Measurements from ENCODE around the gene BICD2.
"Not testable (repeated sequence)": the region's sequence is repeated elsewhere in the genome, so short reads cannot be mapped to it uniquely, and the experiment has no call there.

BICD2 gene

DNA sequence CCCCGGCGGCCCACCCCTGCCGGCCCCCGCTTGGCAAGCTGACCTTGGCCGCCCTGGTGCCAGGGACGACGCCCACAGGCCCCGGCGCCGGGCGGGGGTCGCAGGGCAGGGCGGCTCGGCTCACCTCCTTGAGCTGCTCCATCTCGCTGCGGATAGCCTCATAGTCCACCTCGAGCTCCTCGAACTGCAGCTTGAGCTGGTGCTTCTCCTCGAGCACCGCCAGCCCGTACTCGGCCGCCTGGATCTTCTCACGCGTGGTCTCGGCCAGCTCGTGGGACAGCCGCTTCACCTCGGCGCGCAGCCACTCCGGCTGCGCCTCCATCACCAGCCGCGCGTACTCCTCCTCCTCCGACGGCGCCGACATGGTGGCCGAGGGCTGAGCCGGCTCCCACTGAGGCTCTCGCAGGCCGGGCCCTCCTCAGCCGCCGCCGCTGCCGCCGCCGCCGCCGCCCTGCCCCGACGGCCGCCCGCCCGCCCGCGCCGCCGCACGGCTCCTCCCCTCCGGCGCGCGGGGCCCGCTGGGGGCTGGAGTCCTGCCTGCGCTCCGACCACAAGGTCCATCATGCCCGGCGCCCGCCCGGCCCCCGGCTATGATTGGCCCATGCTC, at the start of gene BICD2:
TSS of gene BICD2 (minus strand) at position 453 of the 607 bp plus-strand sequence. CDS start at position 364, 89 bp downstream.
- DNase-seq, result no peak

DNA sequence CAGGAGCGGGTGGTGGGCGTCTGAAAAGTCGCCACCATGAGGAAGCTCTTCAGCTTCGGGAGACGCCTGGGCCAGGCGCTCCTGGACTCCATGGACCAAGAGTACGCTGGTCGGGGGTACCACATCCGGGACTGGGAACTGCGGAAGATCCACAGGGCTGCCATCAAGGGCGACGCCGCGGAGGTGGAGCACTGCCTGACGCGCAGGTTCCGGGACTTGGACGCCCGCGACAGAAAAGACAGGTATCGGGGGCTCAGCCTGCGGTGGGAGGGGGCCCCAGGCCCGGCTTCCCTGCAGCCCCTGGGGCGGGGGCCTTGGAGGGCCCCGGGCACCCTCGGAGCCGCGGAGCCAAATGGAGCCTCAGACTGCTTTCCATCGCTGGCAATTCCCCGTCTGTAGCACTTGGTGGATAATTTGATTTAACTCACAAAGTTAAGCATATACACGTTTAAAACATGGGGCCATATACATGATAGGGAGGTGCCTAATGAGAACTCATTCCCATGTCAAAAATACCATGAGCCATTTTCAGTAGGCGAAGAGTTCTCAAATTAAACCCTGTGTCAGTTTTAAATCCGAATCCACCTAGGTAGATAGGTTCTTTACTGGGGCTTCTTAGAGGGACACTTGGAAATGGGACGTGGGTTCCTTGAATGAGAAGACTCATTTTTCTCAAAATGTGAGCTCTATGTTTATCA, 45.1 kb upstream of the BICD2 start:
- DNase-seq, result not testable (repeated sequence)

DNA sequence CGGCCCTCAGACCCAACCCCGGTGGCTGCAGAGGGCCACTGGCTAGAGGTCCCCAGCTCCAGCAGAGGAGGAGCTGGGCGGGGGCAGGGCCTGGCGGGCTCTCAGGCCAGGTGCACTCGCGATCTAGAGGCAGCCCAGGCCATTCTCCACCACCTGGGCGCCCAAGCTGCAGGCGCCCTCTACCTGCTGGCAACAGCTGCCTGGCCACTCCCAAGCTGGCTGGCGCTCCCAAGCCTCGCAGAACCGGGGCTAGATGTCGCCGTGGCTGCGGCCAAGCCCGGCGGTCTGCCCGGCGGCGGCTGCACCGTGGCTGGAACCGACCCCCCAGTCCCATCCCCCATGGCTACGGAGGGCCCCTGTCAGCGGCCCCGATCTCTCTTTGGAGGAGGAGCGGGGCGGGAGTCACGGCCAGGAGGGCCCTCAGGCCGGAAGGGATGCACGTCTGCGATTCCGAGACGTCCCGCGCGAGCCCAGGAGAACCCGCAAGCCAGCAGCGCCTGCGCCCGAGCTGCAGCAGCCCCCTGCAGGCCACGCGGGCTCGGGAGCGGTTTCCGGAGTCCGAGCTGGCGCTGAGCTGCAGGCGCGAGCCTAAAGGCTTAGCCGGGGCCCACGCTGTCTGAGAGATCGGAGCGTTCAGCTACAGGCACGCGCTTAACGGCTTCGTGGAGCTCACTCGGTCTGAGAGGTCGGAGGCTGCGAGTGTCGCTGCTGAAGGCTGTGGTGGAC, 44.3 kb upstream of the BICD2 start:
- DNase-seq, result peak; percentile 47 to 77

DNA sequence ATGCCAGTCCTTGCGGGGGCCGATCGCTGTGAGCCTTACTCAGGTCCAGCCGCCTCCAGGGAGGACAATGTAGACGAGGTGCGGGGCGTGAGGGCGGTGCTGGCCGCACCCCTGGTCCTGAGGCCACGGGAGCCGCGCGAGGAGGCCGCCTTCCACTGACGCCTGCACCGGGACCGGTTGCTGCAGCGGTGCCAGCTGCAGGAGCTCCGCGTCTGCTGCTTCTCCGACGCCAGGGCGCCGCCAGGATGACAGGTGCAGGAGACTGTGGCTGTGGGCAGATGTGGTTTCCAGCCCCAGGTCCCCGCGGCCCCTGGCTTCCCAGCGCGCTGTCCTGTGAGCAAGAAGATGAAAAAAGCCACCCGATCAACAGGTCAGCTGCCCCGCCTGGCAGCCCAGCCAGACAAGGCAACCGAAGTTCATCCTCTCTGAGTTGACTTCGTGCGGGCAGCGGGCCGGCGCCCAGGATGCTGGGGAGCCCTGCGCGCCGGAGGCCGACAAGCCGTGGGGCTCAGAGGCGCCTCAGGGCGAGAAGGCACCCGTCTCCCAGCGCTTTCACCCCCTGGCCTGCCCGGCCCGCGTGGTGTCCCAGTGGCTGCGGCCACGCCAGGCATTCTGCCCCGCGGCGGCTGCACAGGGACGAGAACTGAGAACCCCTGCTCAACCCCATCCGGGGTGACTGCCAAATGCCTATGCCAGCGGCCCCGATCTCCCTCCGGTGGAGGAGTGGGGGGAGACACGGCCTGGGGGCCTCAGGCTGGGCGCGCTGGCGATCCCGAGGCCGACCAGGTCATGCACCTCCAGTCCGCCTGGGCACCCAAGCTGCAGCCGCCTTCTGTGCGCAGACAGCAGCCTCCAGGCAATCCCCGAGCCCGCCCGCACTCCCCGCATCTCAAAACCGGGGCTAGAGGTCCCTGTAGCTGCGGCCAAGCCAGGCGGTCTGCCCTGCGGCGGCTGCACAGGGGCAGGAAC, 43.4 kb upstream of the BICD2 start:
- DNase-seq, result peak in 1 of 2 experiments; percentile 59

DNA sequence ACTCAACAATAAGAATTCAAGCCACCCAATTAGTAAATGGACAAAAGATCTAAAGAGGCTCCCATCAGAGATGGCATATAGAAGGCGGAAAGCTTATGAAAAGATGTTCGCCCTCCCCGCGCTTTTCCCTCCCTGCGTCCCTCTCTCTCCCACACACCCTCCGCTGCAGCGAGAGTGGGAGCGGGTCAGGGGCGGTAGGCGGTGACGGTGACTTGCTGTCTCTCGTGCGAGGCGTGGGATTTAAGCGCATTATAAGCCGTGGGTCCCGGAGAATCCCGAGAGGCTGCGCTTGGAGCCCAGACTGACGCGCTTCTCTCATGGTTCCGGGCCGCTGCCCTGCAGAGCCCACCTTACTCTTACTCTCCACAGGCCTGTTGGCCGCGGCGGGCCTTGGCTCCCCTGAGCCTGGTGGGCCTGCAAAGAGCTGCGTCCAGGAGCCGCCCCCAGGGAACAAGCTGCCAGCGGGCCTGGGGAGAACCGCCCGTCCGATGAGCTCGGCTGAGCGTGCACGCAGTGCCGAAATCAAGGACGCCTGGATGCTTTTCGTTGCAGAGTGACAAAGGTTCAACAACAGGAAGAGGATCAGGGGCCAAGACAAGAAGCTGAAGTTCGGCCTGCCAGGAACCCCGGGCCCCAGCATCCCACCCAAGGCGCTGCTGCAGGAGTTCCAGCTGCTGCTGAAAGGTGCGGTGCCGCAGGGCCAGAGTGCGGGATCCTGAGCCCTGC, 42.6 kb upstream of the BICD2 start:
- no peak for DNase-seq

DNA sequence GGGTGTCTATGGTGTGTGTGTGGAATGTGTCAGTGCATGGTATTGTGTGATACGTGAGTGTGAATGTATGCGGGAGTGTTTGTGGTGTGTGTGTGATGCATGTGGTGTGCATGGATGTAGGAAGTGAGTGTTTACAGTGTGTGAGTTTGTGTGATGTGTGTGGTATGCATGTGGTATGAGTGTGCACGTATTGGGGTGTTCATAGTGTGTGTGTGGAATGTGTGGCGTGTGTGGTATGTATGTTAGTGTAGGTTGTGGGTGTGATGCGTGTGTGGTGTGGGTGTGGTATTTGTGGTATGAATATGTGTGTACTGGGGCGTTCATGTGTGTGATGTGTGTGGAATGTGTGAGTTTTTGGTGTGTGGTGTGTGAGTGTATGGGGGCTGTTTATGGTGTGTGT, 40.1 kb upstream of the BICD2 start:
- no peak for DNase-seq

DNA sequence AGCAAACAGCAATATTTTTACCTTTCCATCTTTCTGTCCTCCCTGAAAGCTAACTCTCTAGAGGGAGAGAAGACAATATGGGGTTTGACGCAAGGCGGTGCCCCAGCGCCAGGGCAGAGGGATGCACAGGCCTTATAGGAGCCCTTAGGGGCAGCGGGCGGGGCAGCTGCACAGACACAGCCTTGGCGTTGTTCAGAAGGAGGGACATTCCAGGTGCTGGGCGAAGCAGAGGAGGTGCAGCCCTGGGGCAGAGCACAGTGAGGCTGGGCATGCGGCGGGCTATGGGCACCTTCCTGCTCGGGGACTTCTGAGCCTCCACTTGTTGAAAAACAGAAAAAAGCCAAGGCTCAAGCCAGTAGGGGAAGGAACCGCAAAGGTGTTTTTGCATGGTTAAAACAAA, 33.7 kb upstream of the BICD2 start:
- DNase-seq, result no peak

DNA sequence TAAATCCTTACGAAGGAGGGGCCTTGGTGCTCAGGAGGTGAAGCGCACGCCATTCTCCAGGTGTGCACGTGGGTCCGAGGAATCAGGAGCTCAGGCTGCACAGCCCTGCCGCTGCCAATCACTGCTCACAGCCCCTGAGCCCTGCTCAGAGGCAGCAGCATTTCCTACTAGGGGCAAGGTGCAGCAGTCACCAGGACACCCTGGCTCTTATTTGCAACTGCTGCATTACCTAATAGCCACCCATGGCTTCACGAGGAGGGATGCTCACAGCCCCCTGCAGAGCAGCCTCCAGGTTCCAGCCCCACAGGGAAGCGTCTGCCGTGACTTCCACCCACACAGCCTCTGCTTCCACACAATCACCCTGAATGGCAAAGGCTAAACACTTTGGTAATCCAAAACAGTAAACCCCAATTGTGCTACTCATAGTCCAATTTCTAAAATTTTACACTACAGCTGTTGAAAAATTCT, 31.7 kb upstream of the BICD2 start:
- not testable (repeated sequence) for DNase-seq

DNA sequence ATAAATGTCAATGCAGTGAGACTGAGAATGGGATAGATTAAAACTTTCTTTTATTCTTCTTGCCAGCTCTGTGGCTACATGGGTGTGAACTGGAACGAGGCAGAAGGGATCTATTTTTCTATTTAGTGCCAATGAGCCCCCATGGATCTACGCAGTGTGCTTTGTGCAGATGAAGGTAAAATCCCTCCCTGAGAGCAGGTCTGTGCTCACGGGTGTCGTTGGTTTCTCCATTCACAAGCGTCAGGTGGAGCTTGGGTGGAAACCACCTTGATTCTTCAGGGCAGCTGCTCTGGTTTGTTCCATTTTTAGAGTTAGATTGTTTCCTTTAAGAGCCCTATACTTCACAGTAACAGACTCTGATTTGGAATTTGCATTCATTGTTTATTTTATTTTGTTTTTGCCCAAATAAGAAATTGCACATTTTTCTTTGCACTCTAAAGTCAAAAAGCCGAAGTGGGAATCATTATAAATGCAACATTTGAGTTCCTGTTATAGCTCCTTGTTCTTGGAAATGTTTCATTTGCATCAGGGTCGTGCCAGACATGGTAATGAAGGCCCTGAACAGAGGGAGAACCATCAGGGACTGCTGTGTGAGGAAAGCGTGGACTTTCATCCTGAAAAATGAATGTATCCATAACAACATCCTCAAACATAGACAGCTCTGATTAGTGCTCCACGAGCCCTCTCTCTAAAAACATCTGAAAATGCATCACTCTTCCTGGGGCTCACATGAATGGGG, 31.1 kb upstream of the BICD2 start:
- DNase-seq, result no peak

DNA sequence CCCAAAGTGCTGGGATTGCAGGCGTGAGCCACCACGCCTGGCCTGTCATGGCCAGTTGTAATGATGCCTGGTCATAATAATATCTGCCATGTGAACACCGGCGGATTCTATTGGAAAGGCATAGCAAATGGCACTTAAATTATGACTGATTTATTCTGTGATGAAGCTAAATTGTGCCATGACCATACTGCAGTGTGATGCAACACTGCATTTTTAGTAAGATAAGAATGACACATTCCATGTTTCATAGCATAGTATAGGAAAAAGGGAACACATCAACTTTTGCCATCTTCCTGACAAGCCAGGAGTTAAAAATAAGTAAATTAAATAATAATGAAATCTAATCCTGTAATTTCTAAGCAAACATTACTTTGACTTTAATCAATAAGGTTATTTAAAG, 30.4 kb upstream of the BICD2 start:
- DNase-seq, result no peak

DNA sequence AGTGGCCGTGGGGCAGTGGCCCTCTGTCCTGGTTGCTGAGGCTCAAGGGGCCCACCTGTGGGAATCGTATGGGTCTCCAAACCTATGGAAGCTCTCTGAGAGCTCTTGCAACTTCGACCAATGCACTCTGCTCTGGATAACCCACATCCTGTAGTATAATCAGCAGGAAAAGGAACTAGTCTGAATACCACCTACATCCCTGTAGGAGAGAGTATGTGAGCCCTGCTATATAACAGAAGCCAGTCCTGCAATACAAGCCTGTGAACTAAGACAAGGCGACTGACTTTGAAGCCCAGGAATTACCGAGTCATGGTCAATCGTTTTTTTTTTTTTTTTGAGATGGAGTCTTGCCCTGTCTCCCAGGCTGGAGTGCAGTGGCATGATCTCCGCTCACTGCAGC, 29.8 kb upstream of the BICD2 start:
- no peak for DNase-seq

DNA sequence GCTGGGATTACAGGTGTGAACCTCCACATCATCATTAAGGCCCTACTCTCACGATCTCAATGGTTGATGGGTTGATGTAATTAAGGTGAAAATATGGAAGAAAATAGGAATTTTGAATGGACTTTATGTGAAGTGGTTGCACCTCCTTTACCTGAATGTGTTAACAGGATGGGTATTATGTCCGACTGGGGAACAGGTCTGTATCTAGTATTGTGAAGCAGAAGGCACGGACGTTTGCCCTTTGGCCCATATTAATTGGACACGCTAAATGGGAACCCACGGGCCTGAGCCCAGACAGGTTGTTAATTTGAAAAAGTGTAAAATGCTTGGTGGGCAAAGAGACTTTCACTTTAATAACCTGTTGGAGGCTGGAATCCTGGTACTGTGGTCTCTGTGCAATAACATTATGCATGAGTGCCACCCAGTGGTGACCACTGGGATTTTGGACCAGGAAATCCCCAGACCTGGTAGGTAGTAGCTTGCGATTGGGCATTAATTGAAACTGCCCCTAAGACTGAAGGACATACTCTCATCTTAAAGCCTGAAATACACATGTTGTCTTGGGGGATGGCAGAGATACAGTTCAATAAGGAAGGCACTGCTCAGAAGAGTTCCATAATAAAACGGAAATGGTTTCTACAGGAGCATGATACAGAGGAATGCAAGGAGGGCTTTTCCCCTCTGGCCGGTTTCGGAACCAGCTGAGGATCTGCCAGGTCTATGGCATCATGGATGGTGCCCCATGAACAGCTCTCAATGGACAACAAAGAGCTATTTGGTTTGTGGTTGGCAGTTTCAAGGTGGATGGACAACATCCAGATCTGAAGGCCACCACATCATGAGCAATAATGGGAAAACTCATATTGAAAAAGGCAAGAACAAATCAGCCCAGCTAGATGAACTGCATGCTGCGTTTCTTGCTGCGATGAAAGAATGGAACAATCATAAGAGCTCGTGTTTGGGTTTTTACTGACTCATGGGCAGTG, 26.2 kb upstream of the BICD2 start:
- peak; percentile 59 to 62 for DNase-seq

DNA sequence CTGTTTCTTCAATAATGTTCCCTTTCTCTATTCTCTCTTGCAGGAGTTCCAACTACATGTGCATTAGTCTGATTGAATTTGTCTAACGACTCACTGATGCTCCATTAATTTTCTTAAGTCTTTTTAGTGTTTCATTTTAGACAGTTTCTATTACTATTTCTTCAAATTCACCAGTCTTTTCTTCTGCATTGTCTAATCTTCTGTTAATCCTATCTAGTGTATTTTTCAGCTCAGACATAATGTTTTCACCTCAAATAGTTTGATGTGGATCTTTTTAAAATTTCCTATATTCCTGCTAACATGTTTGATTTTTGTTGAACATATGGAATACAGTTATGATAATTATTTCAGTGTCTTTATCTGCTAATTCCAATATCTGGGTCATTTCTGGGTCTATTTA, 21.7 kb upstream of the BICD2 start:
- DNase-seq, result no peak

DNA sequence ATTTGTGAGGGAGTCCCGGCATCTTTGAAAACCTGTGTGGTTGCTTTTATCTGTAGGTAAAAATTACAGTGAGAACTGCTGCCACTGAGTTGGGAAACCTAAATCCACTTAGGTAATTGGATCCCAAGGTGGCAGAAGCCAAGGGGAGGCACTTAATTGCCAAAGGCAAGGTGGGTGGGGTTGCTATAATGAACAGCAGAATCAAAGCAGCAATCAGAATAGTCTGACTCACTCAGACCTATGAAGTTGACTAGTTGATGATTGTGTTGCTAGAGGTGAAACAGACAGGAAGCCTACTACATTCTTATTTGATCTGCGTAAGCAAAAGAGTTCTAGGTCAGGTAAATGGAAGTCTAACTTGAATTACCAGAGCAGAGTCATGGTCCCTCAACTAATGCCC, 17.3 kb upstream of the BICD2 start:
- DNase-seq, result no peak

DNA sequence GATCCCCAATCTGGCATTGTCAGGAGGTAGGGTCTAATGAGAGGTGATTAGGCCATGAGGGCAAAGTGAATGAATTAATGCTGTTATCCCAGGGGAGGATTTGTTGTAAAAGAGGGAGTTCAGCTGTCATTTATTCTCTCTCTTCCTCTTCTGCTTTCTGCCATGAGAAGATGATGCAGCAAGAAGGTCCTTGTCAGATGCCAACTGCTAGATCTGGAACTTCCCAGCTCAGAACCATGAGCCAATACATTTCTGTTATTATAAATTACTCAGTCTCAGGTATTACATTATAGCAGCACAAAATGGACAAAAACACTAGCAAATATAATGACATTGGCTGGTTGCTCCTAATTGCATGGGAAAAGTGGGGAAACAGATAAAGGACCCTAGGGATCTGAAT, 15.6 kb upstream of the BICD2 start:
- no peak for DNase-seq

DNA sequence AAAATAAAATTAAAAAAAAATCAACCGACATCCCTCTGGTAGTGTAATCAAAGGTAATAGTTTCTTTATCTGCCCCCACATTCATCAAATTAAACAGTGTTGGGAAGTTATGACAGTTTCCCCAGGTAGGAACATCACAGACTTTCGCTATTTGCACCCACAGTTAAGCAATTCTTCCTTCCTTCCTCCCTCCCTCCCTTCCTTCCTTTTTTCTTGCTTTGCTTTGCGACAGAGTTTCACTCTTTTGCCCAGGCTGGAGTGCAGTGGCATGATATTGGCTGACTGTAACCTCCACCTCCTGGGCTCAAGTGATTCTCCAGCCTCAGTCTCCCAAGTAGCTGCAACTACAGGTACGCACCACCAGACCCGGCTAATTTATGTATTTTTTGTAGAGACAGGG, 10.8 kb upstream of the BICD2 start:
- DNase-seq, result no peak

DNA sequence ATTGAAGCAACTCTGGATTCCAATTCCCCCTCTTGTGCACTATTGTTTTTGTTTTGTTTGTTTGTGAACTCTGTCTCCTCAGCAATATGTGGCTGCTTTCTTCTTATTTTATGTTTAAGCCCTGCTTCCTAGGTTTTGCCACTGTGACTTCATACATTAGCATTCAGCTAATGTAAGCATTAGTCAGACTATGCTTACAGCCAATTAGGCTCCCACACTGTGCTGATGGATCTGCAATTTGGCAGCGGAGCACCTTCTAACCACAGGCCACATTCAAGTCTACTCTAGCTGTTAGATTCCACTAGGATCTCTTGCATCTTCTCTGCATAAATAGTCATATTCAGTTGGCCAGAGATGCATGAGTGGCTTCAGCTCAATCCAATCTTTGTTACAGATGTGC, 9.6 kb upstream of the BICD2 start:
- no peak for DNase-seq

DNA sequence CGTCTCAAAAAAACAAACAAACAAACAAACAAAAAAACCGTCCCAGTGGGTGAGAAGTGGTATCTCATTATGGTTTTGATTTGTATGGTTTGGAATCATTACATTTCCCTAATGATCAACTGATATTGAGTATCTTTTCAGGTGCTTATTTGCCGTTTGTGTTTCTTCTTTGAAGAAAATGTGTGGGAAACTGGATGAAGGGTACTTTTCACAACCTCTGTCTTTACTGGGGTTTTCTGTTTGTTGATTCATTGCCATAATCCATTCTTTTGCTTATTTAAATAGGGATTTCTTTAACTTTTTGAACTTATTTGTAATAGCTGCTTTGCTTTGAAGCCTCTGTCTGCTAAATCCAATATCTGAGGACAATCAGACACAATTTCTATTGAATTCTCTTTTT, 9.2 kb upstream of the BICD2 start:
- DNase-seq, result no peak

DNA sequence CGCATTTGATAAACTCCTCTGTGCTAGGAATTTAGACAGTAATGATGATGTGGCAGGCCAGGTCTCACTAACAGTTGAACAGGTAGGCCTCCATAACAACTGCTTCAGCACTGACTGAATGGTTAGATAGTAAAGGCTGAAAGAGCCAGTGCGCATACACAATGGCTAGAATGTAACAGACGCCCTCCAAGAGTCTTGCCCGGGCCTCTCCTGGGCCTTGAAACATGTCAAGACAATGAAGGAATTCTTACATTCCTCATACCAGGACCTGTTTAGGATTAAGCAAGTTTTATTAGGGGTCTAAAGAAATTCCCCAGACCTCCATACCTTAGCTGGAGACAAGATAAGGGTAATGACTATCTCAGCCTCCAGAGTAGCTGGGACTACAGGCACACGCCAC, 6.7 kb upstream of the BICD2 start:
- no peak for DNase-seq

DNA sequence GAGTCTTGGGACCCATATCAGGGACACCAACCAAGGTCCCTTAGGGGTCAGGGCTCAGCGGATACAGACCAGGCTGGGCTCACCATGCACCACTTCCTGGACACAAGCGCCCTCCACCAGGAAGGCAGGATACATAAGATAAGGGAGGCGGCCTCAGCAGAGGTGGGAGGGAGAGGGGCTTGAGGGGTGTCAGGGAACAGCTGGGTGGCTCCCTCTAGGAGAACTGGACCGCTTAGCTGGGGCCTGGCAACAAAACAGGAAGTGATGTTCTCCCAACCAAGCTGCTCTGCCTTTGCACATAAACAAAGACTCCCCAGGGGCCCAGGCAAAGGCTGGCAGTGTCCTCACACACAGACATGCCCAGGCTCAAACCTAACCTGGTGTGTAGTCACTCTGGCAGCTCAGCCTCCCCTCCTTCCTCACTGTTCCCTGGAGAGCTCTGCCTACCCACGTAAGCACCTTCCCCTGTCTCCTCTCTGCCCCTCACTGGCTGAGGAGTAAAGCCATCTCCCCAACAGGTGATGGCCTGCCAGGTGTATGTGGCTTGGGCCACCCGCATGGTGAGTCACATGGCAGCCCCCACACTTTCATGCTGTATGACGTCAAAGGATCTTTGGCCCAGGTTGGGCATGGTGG, 5.8 kb upstream of the BICD2 start:
- DNase-seq, result no peak

Data from SHP77 (cell line).